ENCODE data around the gene UBE2E1.

DNA sequence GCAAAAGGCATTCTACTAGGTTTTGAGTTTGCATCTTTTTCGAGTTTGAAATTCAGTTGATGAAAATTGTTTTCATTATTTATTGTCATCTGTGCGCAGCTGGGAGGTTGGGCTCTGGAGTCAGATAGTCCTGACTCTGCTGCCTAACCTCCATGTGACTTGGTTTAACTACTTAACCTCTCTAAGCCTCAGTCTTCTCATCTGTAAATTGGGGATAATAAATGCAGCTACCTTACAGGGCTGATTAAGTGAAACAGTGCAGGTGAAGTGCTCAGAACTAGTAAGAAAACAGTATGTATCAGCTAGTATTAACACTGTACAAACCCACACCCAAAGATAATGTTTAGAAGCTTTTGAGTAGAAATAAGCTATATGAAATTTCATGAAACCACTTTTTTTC is 14.1 kb upstream of the UBE2E1 start:
- TF ChIP-seq, protein P1, sequence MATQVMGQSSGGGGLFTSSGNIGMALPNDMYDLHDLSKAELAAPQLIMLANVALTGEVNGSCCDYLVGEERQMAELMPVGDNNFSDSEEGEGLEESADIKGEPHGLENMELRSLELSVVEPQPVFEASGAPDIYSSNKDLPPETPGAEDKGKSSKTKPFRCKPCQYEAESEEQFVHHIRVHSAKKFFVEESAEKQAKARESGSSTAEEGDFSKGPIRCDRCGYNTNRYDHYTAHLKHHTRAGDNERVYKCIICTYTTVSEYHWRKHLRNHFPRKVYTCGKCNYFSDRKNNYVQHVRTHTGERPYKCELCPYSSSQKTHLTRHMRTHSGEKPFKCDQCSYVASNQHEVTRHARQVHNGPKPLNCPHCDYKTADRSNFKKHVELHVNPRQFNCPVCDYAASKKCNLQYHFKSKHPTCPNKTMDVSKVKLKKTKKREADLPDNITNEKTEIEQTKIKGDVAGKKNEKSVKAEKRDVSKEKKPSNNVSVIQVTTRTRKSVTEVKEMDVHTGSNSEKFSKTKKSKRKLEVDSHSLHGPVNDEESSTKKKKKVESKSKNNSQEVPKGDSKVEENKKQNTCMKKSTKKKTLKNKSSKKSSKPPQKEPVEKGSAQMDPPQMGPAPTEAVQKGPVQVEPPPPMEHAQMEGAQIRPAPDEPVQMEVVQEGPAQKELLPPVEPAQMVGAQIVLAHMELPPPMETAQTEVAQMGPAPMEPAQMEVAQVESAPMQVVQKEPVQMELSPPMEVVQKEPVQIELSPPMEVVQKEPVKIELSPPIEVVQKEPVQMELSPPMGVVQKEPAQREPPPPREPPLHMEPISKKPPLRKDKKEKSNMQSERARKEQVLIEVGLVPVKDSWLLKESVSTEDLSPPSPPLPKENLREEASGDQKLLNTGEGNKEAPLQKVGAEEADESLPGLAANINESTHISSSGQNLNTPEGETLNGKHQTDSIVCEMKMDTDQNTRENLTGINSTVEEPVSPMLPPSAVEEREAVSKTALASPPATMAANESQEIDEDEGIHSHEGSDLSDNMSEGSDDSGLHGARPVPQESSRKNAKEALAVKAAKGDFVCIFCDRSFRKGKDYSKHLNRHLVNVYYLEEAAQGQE (IDR thresholded peaks at IDR 0.05), result no peak
- TF ChIP-seq, protein P2, sequence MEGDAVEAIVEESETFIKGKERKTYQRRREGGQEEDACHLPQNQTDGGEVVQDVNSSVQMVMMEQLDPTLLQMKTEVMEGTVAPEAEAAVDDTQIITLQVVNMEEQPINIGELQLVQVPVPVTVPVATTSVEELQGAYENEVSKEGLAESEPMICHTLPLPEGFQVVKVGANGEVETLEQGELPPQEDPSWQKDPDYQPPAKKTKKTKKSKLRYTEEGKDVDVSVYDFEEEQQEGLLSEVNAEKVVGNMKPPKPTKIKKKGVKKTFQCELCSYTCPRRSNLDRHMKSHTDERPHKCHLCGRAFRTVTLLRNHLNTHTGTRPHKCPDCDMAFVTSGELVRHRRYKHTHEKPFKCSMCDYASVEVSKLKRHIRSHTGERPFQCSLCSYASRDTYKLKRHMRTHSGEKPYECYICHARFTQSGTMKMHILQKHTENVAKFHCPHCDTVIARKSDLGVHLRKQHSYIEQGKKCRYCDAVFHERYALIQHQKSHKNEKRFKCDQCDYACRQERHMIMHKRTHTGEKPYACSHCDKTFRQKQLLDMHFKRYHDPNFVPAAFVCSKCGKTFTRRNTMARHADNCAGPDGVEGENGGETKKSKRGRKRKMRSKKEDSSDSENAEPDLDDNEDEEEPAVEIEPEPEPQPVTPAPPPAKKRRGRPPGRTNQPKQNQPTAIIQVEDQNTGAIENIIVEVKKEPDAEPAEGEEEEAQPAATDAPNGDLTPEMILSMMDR (IDR thresholded peaks at IDR 0.05; ENCODE audit: low read depth, low read length, missing input control), result no peak
- TF ChIP-seq SP1 (IDR thresholded peaks at IDR 0.05), result no peak
- TF ChIP-seq TAF1 (conservative IDR thresholded peaks at IDR 0.05), result no peak
- TF ChIP-seq YY1 (IDR thresholded peaks at IDR 0.05), result no peak

Data from liver (tissue), 3 donors.